Mucosa of gallbladder (tissue), 1 donor: ENCODE data around the gene ZW10. TPM values are rescaled to one million over a fixed set of nuclear protein-coding genes. Genes with fewer than 3 reads are reported as not detected.
"Not testable (repeated sequence)": the region's sequence is repeated elsewhere in the genome, so short reads cannot be mapped to it uniquely, and the experiment has no call there.

Source experiments
- DNase-seq: peaks from one replicate; pipeline ENCODE4 v3.0.0-alpha.2; 2020; ENCODE audit warnings: low spot score
- total RNA-seq: library from RNA; stranded (reverse); gene quantifications from one replicate; pipeline ENCODE4 v1.2.1, GENCODE V29; 2021
- donor health status: DM: no; HTN: no; CAD: no.

Gene ZW10
- total RNA-seq = 10.3 TPM

- peak; percentile 97 for DNase-seq
Observed at GRCh38 chr11:113773416-113774173, at the start of gene ZW10. Gene ZW10, minus strand, starts transcription at chr11:113773692. Its CDS starts 26 bp downstream, at chr11:113773666.

GRCh38 chr11:113818426-113818825 is 44.9 kb upstream of the ZW10 start:
- no peak for DNase-seq

- no peak for DNase-seq
Observed at GRCh38 chr11:113817626-113818025, 44.1 kb upstream of the ZW10 start.

GRCh38 chr11:113817162-113817561 is 43.7 kb upstream of the ZW10 start:
- no peak for DNase-seq

GRCh38 chr11:113814181-113814580 is 40.7 kb upstream of the ZW10 start:
- DNase-seq = no peak

GRCh38 chr11:113808931-113809330 is 35.4 kb upstream of the ZW10 start:
- DNase-seq = no peak

GRCh38 chr11:113806406-113806805 is 32.9 kb upstream of the ZW10 start:
- DNase-seq = no peak

- DNase-seq = no peak
Observed at GRCh38 chr11:113805640-113806039, 32.1 kb upstream of the ZW10 start.

- DNase-seq = no peak
Observed at GRCh38 chr11:113802621-113803020, 29.1 kb upstream of the ZW10 start.

GRCh38 chr11:113796663-113797259 is 23.3 kb upstream of the ZW10 start:
- peak; percentile 44 for DNase-seq

GRCh38 chr11:113789675-113790320 is 16.3 kb upstream of the ZW10 start:
- DNase-seq = no peak

- not testable (repeated sequence) for DNase-seq
Observed at GRCh38 chr11:113789016-113789415, 15.5 kb upstream of the ZW10 start.

- DNase-seq = no peak
Observed at GRCh38 chr11:113782134-113782533, 8.6 kb upstream of the ZW10 start.

- DNase-seq = no peak
Observed at GRCh38 chr11:113781682-113782081, 8.2 kb upstream of the ZW10 start.

GRCh38 chr11:113779496-113779895 is 6.0 kb upstream of the ZW10 start, which contains the start of gene CLDN25:
Gene CLDN25, plus strand, starts transcription at chr11:113779796. Its CDS starts 0 bp downstream, at chr11:113779796.
- no peak for DNase-seq

- DNase-seq = peak; percentile 30
Observed at GRCh38 chr11:113778111-113778910, 4.8 kb upstream of the ZW10 start.

GRCh38 chr11:113774174-113774503 is 647 bp upstream of the ZW10 start:
- no peak for DNase-seq

- DNase-seq = no peak
Observed at GRCh38 chr11:113773092-113773415, 438 bp downstream of the ZW10 start.

GRCh38 chr11:113771964-113772363 is 1.5 kb downstream of the ZW10 start:
- DNase-seq = no peak

- DNase-seq = no peak
Observed at GRCh38 chr11:113764527-113765219, 8.8 kb downstream of the ZW10 start.

GRCh38 chr11:113763040-113763439 is 10.5 kb downstream of the ZW10 start:
- DNase-seq = not testable (repeated sequence)

GRCh38 chr11:113760241-113760640 is 13.3 kb downstream of the ZW10 start:
- DNase-seq = no peak
